Activated naive CD4-positive, alpha-beta T cell treated with anti-CD3 and anti-CD28 coated beads, Interleukin-2, amount 50 U/mL, for 16 hours (primary cell): ENCODE measurements around the gene MGA.

Source experiments
- DNase-seq: peaks from one replicate; pipeline ENCODE4 v3.0.0-alpha.2; 2020

MGA gene

DNA sequence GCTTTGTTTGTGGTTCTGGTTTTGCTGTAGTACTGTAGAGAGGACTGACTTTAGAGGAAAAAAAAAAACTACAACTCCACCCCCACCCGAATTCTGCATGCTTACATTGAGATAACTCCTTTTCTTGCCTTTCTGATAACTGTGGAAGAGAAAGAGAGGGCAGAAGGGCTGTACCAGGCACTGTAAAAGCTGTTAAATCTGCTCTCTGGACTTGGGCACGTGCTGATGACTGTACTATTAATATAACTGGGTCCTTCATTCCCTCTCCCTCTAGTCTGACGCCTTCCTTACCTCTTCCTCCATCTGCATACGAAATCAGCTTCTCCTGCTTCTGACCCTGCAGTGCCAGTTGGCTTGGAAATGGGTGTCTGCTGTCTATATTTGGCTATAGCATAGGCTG lies 129.0 kb downstream of the MGA start:
- no peak for DNase-seq

DNA sequence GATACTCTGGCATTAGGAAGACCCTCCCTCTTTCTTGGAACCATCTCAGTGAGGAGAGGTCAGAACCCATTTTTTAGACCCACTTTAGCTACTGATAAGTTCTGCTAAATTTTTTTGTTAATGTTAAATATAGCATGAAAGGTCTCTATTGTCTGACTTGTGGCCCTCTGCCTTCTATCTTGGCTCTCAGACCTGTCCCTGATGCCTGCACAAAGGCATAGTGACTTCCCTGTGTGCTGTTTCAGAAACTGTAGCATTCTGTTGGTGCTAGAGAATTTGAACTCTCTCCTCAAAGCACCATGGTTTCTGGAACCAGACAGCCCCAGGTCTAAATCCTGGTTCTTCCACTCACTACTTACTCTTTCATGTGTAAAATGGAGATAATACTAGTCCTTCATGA lies 129.5 kb downstream of the MGA start:
- no peak for DNase-seq

DNA sequence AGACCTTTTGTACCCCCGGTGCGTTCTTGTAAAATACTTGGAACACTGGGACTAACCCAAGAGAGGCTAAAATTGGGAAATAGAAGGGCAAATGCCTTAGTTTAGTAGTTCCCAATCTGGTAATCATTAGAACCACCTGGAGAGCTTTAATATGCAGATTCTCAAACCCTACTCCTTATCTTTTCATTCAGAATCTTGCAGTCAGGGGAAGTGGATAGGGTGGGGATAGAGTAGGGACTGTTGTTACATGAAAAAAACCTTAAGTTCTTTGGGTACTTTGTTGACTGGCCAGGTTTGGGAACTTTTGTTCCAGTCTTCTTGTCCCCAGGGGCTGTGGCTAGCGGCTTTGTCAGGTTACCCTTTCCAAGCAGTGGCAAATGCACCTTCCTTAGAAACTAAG lies 130.0 kb downstream of the MGA start:
- no peak for DNase-seq

- DNase-seq = no peak
Measured at GRCh38 chr15:41790756-41791546, 130.7 kb downstream of the MGA start.

DNA sequence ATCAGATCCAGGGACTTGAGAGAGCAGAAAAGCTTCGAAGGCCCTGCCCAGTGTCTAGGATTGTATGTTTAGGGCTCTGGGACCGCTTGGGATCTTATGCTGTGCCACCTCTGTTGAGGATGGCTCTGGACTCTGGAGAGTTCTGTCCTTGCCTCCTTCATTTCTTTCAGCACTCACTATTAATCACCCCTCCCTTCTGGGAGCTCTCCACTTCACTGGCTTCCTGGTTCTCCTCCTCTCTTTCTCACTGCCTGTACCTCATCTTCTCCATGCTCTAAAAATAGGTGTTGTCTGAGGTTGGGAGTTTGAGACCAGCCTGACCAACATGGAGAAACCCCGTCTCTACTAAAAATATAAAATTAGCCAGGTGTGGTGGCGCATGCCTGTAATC lies 131.3 kb downstream of the MGA start:
- no peak for DNase-seq

- no peak for DNase-seq
Measured at GRCh38 chr15:41792000-41792637, 131.9 kb downstream of the MGA start.

- DNase-seq = no peak
Measured at GRCh38 chr15:41794081-41794480, 133.9 kb downstream of the MGA start.

DNA sequence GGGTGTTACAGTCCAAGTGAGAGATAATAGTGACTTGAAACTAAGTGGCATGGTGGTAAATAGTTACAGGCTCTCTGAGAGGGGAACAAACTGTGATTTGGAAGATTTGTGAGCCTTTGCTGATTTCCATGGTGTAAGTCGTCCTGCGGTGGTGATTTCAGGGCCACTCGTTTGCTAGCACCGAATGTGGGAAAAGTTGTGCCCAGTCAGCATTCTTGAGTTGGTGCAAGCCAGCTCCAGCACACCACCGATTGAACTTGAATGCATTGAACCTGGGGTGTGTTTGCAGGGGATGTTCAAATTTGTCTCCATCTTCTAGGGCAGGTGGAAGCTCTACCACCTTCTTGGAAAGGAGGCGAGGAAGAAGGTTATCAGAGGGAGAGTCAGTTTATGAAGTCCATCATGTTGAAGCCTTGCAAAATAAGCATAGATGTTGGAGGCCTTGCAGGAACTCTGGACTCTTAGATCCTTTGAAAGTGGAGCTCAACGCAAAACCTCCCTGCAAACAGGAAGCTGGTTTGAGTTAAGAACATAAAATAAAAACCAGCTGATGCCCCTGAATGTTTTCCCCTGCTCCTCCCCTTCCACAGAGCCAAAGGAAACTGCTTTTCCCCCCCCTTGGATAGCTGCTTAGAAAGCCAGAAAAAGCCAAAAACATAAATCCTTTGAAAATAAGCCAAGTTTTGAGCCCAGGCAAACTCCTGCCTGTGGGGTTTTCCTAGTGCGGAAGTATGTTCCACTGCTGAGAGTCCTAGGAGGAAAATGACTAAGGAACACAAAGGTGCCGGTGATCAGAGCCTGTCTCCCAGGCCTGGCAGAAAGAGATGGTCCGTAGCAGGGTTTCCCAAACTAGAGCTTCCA lies 136.0 kb downstream of the MGA start:
- DNase-seq = no peak

GRCh38 chr15:41797201-41797944 lies 137.2 kb downstream of the MGA start:
- DNase-seq = no peak

- DNase-seq = no peak
Measured at GRCh38 chr15:41798607-41799487, 138.6 kb downstream of the MGA start.

GRCh38 chr15:41799488-41799805 lies 139.2 kb downstream of the MGA start:
- no peak for DNase-seq

- DNase-seq = no peak
Measured at GRCh38 chr15:41801185-41801584, 141.0 kb downstream of the MGA start.

- DNase-seq = no peak
Measured at GRCh38 chr15:41801850-41802455, 141.7 kb downstream of the MGA start.

- no peak for DNase-seq
Measured at GRCh38 chr15:41804361-41804760, 144.2 kb downstream of the MGA start.

DNA sequence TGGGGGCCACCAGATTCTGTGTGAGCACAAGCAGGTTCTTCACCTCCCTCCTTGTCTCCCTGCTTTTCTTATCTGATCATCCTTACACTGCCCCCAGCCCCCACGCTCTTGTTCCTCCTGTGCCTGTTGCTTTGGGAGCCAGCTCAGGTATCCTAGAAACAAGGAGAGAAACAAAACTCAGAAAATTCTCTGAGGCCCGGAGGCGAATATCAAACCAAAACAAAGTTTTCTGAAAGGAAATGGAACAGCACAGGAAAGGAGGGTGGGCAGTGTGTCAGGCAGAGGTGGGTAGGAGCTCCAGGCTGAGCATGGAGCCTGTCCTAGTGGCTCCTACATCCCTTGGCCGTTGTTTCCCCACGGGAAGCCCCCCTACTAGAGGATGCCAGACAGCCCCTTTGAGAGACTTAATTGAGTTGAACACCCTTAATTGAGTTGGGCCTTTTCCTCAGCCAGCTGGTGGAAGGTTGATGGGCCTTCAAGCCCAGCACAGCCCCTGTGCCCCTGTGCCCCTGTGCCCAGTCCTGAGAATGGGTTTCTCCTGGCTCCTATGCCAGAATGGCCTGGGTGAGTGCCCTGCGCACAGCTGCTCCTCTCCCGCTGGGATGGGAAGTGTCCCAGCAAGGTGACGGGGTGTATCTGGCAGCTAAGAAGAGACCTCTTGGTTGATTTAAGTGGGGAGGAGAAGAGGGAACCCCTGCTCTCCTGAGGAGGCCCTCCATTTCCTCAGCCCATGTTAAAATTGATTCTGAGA lies 144.9 kb downstream of the MGA start:
- no peak for DNase-seq

DNA sequence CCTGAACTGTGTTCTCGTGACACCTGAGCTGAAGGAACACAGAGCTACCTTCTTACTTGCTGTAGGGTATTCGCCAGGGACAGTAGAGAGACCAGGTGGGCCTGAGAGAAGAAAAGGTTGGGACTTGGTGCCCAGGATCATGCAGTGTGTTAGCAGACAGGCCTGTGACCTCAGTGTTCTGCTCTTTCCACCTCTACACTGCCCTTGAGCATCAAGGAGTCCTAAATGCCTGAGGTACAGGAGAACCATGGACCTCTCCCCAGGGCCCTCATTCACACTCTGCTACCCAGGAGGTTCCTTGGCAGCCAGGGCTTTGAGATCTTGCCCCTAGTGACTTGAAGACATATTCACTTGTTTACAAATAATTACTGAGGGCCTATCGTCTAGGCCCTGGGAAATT lies 145.5 kb downstream of the MGA start:
- DNase-seq = no peak

DNA sequence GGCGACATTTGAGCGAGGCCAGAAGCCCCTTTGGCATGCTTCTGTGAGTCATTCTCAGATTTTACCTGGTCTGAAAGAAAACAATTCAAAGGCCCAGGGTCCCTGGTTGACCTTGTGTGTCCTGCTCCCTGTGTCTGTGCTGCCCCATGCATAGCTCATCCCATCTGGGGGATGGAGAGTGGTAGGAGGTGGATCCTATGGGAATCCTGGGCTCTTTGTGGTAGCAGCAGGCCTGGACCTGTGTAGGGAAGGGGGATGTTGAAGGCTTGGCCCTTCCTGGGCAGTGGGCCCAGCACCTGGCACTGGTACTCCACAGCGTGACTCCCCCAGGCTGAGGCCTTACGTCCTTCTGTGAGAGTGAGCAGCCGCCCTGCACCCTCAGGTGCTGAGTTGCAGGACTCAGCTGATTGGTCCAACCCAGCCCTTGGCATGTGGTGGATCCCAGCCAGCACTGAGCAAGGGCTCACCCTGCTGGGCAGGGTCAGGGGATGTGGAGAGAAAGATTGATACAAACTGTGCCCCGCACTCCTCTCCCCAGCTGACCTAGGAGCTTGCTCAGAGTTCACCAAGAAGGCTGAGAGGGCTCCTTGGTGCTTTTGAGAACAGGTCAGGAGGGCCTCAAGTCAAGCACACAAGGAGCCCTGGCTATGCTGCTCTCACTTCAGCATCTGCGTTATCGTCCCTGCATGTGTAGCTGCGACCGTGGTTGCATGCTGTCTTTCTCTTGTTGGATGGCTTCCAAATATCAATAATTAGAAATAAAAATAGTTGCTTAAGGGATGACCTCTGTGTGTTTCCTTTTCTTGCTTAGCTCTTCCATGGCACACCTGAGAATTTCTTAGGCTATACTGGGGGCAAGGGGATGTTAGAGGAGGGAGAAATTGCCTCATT lies 146.3 kb downstream of the MGA start:
- DNase-seq = no peak

DNA sequence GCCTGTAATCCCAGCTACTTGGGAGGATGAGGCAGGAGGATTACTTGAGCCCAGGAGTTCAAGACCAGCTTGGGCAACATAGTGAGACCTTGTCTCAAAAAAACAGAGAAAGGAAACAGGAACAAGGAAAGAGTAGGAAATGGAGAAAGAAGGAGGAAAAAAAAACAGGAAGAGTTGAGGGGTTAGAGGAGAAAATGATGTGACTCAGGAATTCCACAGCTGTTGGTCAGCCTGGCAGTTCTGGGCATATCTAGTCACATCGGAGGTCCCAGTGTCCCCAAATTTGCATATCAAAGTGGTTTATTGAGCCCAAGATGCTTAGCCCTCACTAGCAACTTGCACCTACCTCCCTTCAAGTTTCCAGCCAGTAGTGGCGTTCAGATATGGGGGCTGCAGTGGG lies 148.9 kb downstream of the MGA start:
- DNase-seq = no peak

DNA sequence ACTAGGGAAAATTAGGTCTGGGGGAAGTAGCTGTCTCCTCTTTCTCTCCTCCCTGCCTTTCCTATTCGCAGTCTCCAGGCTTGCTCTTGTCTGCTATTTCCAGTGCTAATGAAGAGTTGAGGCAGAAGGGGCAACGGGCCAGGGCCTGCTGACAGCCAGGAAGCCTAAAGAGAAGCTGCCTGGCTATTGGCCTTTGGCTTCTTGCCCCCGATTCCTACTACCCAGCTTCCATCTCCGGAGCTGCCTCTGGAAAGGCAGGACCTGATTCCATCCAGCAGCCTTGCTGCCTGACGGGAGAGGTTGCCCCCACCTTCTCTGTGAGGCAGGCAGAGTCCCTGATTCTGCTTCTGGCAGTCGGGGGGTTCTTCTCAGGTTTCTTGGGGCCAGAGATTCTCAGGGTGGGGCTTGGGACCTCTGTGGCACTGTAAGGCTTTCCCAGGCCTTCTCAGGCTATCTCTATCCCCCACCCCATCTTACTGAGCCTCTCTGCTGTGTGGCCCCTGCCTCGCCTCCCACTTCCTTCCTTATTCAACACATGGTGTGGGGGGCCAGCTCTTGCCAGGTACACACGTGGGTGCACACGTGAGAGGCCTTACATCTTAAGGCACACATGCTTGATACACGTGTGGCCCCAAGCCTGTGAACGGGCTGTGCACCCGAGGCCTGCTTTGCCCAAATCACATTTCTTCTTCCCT lies 149.5 kb downstream of the MGA start:
- no peak for DNase-seq
